H1 (cell line): ENCODE data around the gene ZNF672. TPM values are rescaled to one million over a fixed set of nuclear protein-coding genes. Genes with fewer than 3 reads are reported as not detected.

Experiments used
- CTCF ChIA-PET: fragments of 300-600 bp; sonication (Branson Sonifier 250); formaldehyde crosslinking; loops from one replicate; lab custom pipeline; 2021; ENCODE audit not compliant: partially characterized antibody; lab: Charles Lee
- POLR2A ChIA-PET: fragments of 300-600 bp; sonication (Branson Sonifier 250); formaldehyde crosslinking; loops from one replicate; lab custom pipeline; 2021; ENCODE audit warnings: inconsistent platforms; ENCODE audit not compliant: partially characterized antibody; lab: Charles Lee
- DNase-seq, 2 experiments: peaks; one replicate each; pipeline versions ENCODE4 v3.0.0 to v3.0.0-alpha.2; 2010 to 2022; ENCODE audit warnings: low spot score in 2 of 2, low read depth in 1 of 2, mixed read lengths in 1 of 2
- FAIRE-seq: peaks from 2 replicates; lab custom pipeline; 2011; peaks lifted over from hg19 to GRCh38; lab: Jason Lieb, UNC
- H2AFZ ChIP-seq: 2 replicates; pipeline ENCODE4 v1.8.1; 2012; ENCODE audit warnings: low read length, inconsistent platforms
- H2AK5ac ChIP-seq: 2 replicates; pipeline ENCODE4 v1.6.1; 2013; ENCODE audit warnings: low read depth, low read length
- H2BK120ac ChIP-seq: replicated peaks from 2 replicates; pipeline ENCODE3; 2013; ENCODE audit warnings: low read depth, low read length, inconsistent platforms
- H2BK12ac ChIP-seq: 2 replicates; pipeline ENCODE4 v1.6.1; 2013; ENCODE audit warnings: low read depth, low read length
- H2BK15ac ChIP-seq: 2 replicates; pipeline ENCODE4 v1.6.1; 2013; ENCODE audit warnings: low read length
- H2BK20ac ChIP-seq: 2 replicates; pipeline ENCODE4 v1.6.1; 2013; ENCODE audit warnings: low read length
- H2BK5ac ChIP-seq: 2 replicates; pipeline ENCODE4 v1.6.1; 2013; ENCODE audit warnings: low read depth, low read length
- H3K14ac ChIP-seq: 2 replicates; pipeline ENCODE4 v1.6.1; 2013; ENCODE audit warnings: inconsistent platforms; ENCODE audit not compliant: insufficient read length
- H3K18ac ChIP-seq: 2 replicates; pipeline ENCODE4 v1.6.1; 2013; ENCODE audit warnings: low read length; ENCODE audit errors: extremely low read depth
- H3K23ac ChIP-seq: 2 replicates; pipeline ENCODE4 v1.6.1; 2013; ENCODE audit warnings: inconsistent platforms; ENCODE audit not compliant: insufficient read length
- H3K23me2 ChIP-seq: 2 replicates; pipeline ENCODE4 v1.6.1; 2013; ENCODE audit warnings: low read depth, low read length
- H3K27ac ChIP-seq: 2 replicates; pipeline ENCODE4 v1.6.1; 2011; ENCODE audit warnings: low read depth, low read length, inconsistent platforms
- H3K27me3 ChIP-seq, 4 experiments: replicated peaks in 1 of 4; 1 replicate in 1 of 4; 2 replicates in 3 of 4; pipeline versions ENCODE4 v1.6.1 to v1.8.1; 2011 to 2013; ENCODE audit warnings: low read length in 3 of 4, mild to moderate bottlenecking in 3 of 4, inconsistent platforms in 2 of 4, mixed read lengths in 2 of 4, moderate library complexity in 1 of 4; ENCODE audit not compliant: control insufficient read depth in 3 of 4, insufficient read depth in 3 of 4; ENCODE audit errors: extremely low read depth in 1 of 4
- H3K36me3 ChIP-seq, 4 experiments: 2 replicates each; pipeline versions ENCODE4 v1.6.1 to v1.8.1; 2011 to 2013; ENCODE audit warnings: mild to moderate bottlenecking in 4 of 4, low read length in 3 of 4, moderate library complexity in 2 of 4, control low read depth in 1 of 4, inconsistent platforms in 1 of 4; ENCODE audit not compliant: insufficient read depth in 4 of 4, control insufficient read depth in 2 of 4
- H3K4ac ChIP-seq: replicated peaks from 2 replicates; pipeline ENCODE3; 2013; ENCODE audit warnings: low read length, low read depth, mixed read lengths, inconsistent platforms; ENCODE audit not compliant: insufficient read length
- H3K4me1 ChIP-seq, 4 experiments: replicated peaks in 1 of 4; 1 replicate in 1 of 4; 2 replicates in 3 of 4; pipeline versions ENCODE4 v1.6.1 to v1.8.1; 2011 to 2013; ENCODE audit warnings: low read length in 3 of 4, inconsistent platforms in 2 of 4, mixed read lengths in 1 of 4; ENCODE audit not compliant: insufficient read depth in 4 of 4, control insufficient read depth in 3 of 4
- H3K4me2 ChIP-seq, 2 experiments: 2 replicates each; pipeline versions ENCODE4 v1.6.1 to v1.8.1; 2011 to 2013; ENCODE audit warnings: low read depth in 2 of 2, low read length in 2 of 2, control low read depth in 1 of 2, inconsistent platforms in 1 of 2, mild to moderate bottlenecking in 1 of 2; ENCODE audit not compliant: insufficient read depth in 1 of 2
- H3K4me3 ChIP-seq, 4 experiments: fragments of 200-600, 300-600 bp in 1 of 4; sonication (generic), shearing (Covaris generic), sonication (Bioruptor Twin) in 1 of 4; 2 replicates each; pipeline versions ENCODE4 v1.5.1 to v1.8.1; 2011 to 2016; ENCODE audit warnings: low read length in 4 of 4, low read depth in 3 of 4, control low read depth in 2 of 4, inconsistent platforms in 2 of 4, mild to moderate bottlenecking in 2 of 4, mixed read lengths in 1 of 4, moderate library complexity in 1 of 4; ENCODE audit not compliant: insufficient read depth in 2 of 4; ENCODE audit errors: extremely low read depth in 1 of 4
- H3K56ac ChIP-seq: replicated peaks from 2 replicates; pipeline ENCODE3; 2013; ENCODE audit warnings: low read depth, mild to moderate bottlenecking, mixed read lengths, low read length, inconsistent platforms; ENCODE audit not compliant: insufficient read length
- H3K79me1 ChIP-seq: 2 replicates; pipeline ENCODE4 v1.6.1; 2013; ENCODE audit warnings: low read depth, low read length, control low read depth
- H3K79me2 ChIP-seq, 2 experiments: 2 replicates each; pipeline versions ENCODE4 v1.6.1 to v1.8.1; 2012 to 2013; ENCODE audit warnings: low read length in 2 of 2, mild to moderate bottlenecking in 2 of 2, inconsistent platforms in 1 of 2; ENCODE audit not compliant: insufficient read depth in 2 of 2, control insufficient read depth in 1 of 2
- H3K9ac ChIP-seq, 4 experiments: replicated peaks in 1 of 4; 1 replicate in 1 of 4; 2 replicates in 3 of 4; pipeline versions ENCODE4 v1.6.1 to v1.8.1; 2011 to 2013; ENCODE audit warnings: low read depth in 3 of 4, low read length in 3 of 4, control low read depth in 2 of 4, mild to moderate bottlenecking in 2 of 4, moderate library complexity in 2 of 4, inconsistent platforms in 1 of 4; ENCODE audit errors: extremely low read depth in 1 of 4
- H3K9me3 ChIP-seq, 2 experiments: 2 replicates each; pipeline versions ENCODE4 v1.6.1 to v1.8.1; 2012 to 2013; ENCODE audit warnings: mild to moderate bottlenecking in 2 of 2, moderate library complexity in 2 of 2, control low read depth in 1 of 2, inconsistent platforms in 1 of 2, low read depth in 1 of 2, low read length in 1 of 2, mixed read lengths in 1 of 2; ENCODE audit not compliant: insufficient read depth in 2 of 2
- H4K20me1 ChIP-seq, 2 experiments: replicated peaks in 1 of 2; 2 replicates each; pipeline versions ENCODE3 to v1.8.1; 2011 to 2013; ENCODE audit warnings: inconsistent platforms in 2 of 2, low read length in 2 of 2, mild to moderate bottlenecking in 1 of 2; ENCODE audit not compliant: insufficient read depth in 2 of 2, control insufficient read depth in 1 of 2
- H4K5ac ChIP-seq: 2 replicates; pipeline ENCODE4 v1.6.1; 2013; ENCODE audit warnings: low read length, low read depth, mixed read lengths, inconsistent platforms; ENCODE audit not compliant: insufficient read length
- H4K8ac ChIP-seq: 2 replicates; pipeline ENCODE4 v1.8.0; 2013; ENCODE audit warnings: mild to moderate bottlenecking, moderate library complexity, low read length, inconsistent platforms; ENCODE audit not compliant: insufficient read depth; ENCODE audit errors: extremely low read depth
- H4K91ac ChIP-seq: replicated peaks from 2 replicates; pipeline ENCODE3; 2013; ENCODE audit warnings: low read length, mixed read lengths, inconsistent platforms; ENCODE audit not compliant: insufficient read length
- CEBPB ChIP-seq: IDR thresholded peaks from 2 replicates; pipeline ENCODE4 v1.6.1; 2012; ENCODE audit warnings: low read depth, low read length
- CHD1 ChIP-seq: IDR thresholded peaks from 2 replicates; pipeline ENCODE4 v1.6.1; 2012; ENCODE audit warnings: low read depth, low read length, improper control_type of control experiment
- CREB1 ChIP-seq: IDR thresholded peaks from 2 replicates; pipeline ENCODE4 v1.6.1; 2012; ENCODE audit warnings: inconsistent platforms
- EGR1 ChIP-seq: IDR thresholded peaks from 2 replicates; pipeline ENCODE4 v1.6.1; 2011; ENCODE audit warnings: low read depth, low read length, borderline replicate concordance
- HDAC2 ChIP-seq, 2 experiments: fragments of 300-600 bp in 1 of 2; sonication (generic) in 1 of 2; IDR thresholded peaks; 2 replicates each; pipeline ENCODE4 v1.6.1; 2011 to 2012; ENCODE audit warnings: low read depth in 2 of 2, low read length in 2 of 2, mild to moderate bottlenecking in 2 of 2, moderate library complexity in 2 of 2, borderline replicate concordance in 1 of 2, inconsistent platforms in 1 of 2
- HDAC6 ChIP-seq: IDR thresholded peaks from one replicate; pipeline ENCODE4 v1.7.1; 2012; ENCODE audit warnings: low read depth, mild to moderate bottlenecking, inconsistent platforms, low read length, moderate library complexity
- SAP30 ChIP-seq: fragments of 300-600 bp; sonication (generic); IDR thresholded peaks from 2 replicates; pipeline ENCODE4 v1.7.1; 2012; ENCODE audit warnings: low read length, moderate library complexity, mild to moderate bottlenecking, inconsistent platforms; ENCODE audit not compliant: insufficient read depth, insufficient replicate concordance
- SIRT6 ChIP-seq: IDR thresholded peaks from one replicate; pipeline ENCODE4 v1.7.1; 2012; ENCODE audit warnings: low read length, inconsistent platforms
- SP4 ChIP-seq: IDR thresholded peaks from 2 replicates; pipeline ENCODE4 v1.6.1; 2012; ENCODE audit warnings: low read length, inconsistent platforms
- ZNF274 ChIP-seq: IDR thresholded peaks from 2 replicates; pipeline ENCODE4 v1.7.0; 2012; ENCODE audit warnings: low read length, borderline replicate concordance; ENCODE audit errors: extremely low read depth
- WGBS, 2 experiments: shearing (Covaris generic) in 1 of 2; methylation state at CpG; one replicate each; pipeline versions ENCODE4 v1.1.6 to v1.1.7; 2013 to 2015; ENCODE audit warnings: low lambda C conversion rate in 2 of 2, mixed read lengths in 2 of 2, inconsistent platforms in 1 of 2, low coverage in 1 of 2, missing lambda C conversion rate in 1 of 2; ENCODE audit not compliant: insufficient replicate concordance in 2 of 2, insufficient coverage in 1 of 2, insufficient read length in 1 of 2; ENCODE audit errors: extremely low coverage in 1 of 2, missing lambda C conversion rate in 1 of 2; 5-methylcytosine and 5-hydroxymethylcytosine counted together
- polyA plus RNA-seq, 7 experiments: library from polyadenylated mRNA; depleted of rRNA in 3 of 7; stranded (reverse) in 5 of 7; unstranded in 2 of 7; fragments of >200 nt in 5 of 7; fragments of 200-250 nt in 2 of 7; gene quantifications; 1 replicate in 5 of 7; 2 replicates in 1 of 7; 4 replicates in 1 of 7; pipeline versions ENCODE4 v1.2.1 to v1.2.3, GENCODE V29; 2011 to 2013; ENCODE audit warnings: missing spikeins in 2 of 7, mixed read lengths in 2 of 7
- total RNA-seq: library from RNA; stranded (reverse); fragmentation: NEBNext Ultra II Directional; extraction: Animal tissue kit (Norgen Biotek cat#: 25700); gene quantifications from 2 replicates; pipeline ENCODE4 v1.2.1, GENCODE V29; 2021
- TF ChIP-seq, protein P1 (sequence below): IDR thresholded peaks from 2 replicates; pipeline ENCODE4 v1.6.1; 2011; ENCODE audit warnings: low read length, improper control_type of control experiment

Gene ZNF672
- total and polyA plus RNA-seq, 2 of the 8 experiments (the other 6 are each of a cell fraction or from before 2014, with no cell fraction given): 30.7 to 40.4 TPM

DNA sequence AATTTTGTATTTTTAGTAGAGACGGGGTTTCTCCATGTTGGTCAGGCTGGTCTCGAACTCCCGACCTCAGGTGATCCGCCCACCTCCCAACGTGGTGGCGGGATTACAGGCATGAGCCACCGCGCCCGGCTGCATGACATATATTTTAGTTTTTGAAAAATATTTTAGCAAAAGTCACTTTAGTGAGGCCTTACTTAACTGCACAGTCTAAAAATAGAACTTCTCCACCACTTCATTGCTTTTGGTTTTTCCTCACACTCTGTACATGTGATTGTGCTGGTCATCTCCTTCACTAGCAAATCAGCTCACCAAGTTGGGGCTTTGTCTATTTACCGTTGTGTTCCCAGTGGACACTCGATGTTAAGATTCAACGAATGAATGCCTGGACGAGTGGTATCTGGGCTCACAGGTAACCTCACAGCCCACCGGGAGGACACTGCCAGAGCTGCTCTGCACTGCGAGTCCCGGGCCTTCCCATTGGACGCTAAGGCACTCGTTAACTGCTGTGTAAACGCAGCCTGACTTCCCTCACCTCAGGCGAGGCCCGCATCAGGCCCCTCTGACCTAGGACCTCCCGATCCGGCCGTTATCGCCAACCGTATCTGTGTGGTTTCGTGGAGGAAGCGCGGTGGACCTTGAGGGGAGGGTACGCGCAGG lies 34.9 kb downstream of the ZNF672 start:
- Histone ChIP-seq H4K5ac (peak overlapping the region; percentile 44), H3K4ac (no peak overlapping the region), H2AK5ac (no peak overlapping the region), H3K27ac (peak overlapping the region; percentile 62; the same call in 1 of the 2 replicates), H3K14ac (peak overlapping the region; percentile 84), H2BK12ac (peak overlapping the region; percentile 20; the same call in 1 of the 2 replicates), H4K91ac (peak overlapping the region; percentile 62), H2BK15ac (peak overlapping the region; percentile 10; the same call in 1 of the 2 replicates), H3K23me2 (peaks cover 4% of the 10 kb centered on the region), H3K79me1 (no peaks in the 10 kb centered on the region), H3K9ac (peak overlapping the region in 3 of 4 experiments; percentile 62 to 79 (median 79); a peak in 6 of 7 replicates), H4K20me1 (no peaks in the 10 kb centered on the region), H3K4me1 (peaks cover 0 to 2% (median 0%) of the 10 kb centered on the region in 4 experiments; a peak in 1 of 7 replicates), H2BK5ac (peak overlapping the region; percentile 5; the same call in 1 of the 2 replicates), H2BK20ac (no peak overlapping the region), H2BK120ac (no peak overlapping the region), H3K18ac (no peak overlapping the region; the same call in 1 of the 2 replicates), H3K9me3 (no peaks in the 10 kb centered on the region), H4K8ac (peak overlapping the region; percentile 75; the same call in 1 of the 2 replicates), H3K4me3 (peak overlapping the region; percentile 85 to 94 (median 90)), H3K23ac (no peak overlapping the region), H3K56ac (peak overlapping the region; percentile 60), H2AFZ (peak overlapping the region; percentile 100), H3K36me3 (no peaks in the 10 kb centered on the region), H3K27me3 (no peaks in the 10 kb centered on the region), H3K79me2 (no peaks in the 10 kb centered on the region), H3K4me2 (peak overlapping the region; percentile 80 to 87)
- ChIA-PET CTCF (interaction anchor here (1.0 to 4.0 kb wide), 9 partner anchors 12 to 55 kb away, joined by 3 to 32 read pairs (median 5); partner anchors contain the start of genes PGBD2 and ZNF692), POLR2A (interaction anchor here (0.6 to 4.6 kb wide), 10 partner anchors 10 to 51 kb away, joined by 3 to 46 read pairs (median 8); partner anchors contain the start of genes PGBD2, SH3BP5L, ZNF672 and ZNF692)
- DNase-seq: peak in 1 of 2 experiments; percentile 80
- FAIRE-seq: no peak
- 3% methylated on average over 31 of the region's 31 CpGs; no CpG with 5 or more reads in 1 of the 2 experiments for WGBS, 2 experiments
- TF ChIP-seq CHD1 (no peak), CEBPB (no peak), HDAC6 (no peak), SP4 (no peak), EGR1 (no peak), ZNF274 (no peak), SAP30 (peak; percentile 65), HDAC2 (IDR thresholded peaks at IDR 0.05; ENCODE audit: borderline replicate concordance in 1 of 2, low read depth in 2 of 2, low read length in 2 of 2) (no peak), CREB1 (no peak), SIRT6 (no peak)
- TF ChIP-seq, protein P1, sequence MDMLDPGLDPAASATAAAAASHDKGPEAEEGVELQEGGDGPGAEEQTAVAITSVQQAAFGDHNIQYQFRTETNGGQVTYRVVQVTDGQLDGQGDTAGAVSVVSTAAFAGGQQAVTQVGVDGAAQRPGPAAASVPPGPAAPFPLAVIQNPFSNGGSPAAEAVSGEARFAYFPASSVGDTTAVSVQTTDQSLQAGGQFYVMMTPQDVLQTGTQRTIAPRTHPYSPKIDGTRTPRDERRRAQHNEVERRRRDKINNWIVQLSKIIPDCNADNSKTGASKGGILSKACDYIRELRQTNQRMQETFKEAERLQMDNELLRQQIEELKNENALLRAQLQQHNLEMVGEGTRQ: no peak
